Psoas muscle (tissue), 8 donors: ENCODE data around the gene P3H4. TPM values are rescaled to one million over a fixed set of nuclear protein-coding genes. Genes with fewer than 3 reads are reported as not detected.
A peak's percentile ranks its signal among the peaks of the same experiment; 100 is the strongest.

Experiments used
- ATAC-seq, 4 donors: fragments of 200-7000 bp; cut with Tn5 transposase; one replicate each; pipeline ENCODE4 v1.9.1; 2020; ENCODE audit warnings: moderate library complexity in 3 of 4, mild to moderate bottlenecking in 2 of 4
- DNase-seq, 2 donors: peaks; one replicate each; pipeline ENCODE4 v3.0.0-alpha.2; 2020
- H3K27ac ChIP-seq: fragments of 200-600 bp; one replicate; pipeline ENCODE4 v1.8.0; 2022
- H3K27me3 ChIP-seq, 3 donors: fragments of 200-600 bp in 1 of 3; one replicate each; pipeline versions ENCODE4 v1.6.1 to v1.8.0; 2013 to 2022; ENCODE audit warnings: low read length in 2 of 3, mild to moderate bottlenecking in 2 of 3, moderate library complexity in 1 of 3; ENCODE audit not compliant: insufficient read depth in 3 of 3
- H3K36me3 ChIP-seq, 2 donors: fragments of 200-600 bp in 1 of 2; one replicate each; pipeline versions ENCODE4 v1.6.1 to v1.8.0; 2013 to 2022; ENCODE audit warnings: low read depth in 1 of 2, mild to moderate bottlenecking in 1 of 2, moderate library complexity in 1 of 2; ENCODE audit not compliant: insufficient read depth in 1 of 2
- H3K4me1 ChIP-seq: fragments of 200-600 bp; one replicate; pipeline ENCODE4 v1.8.0; 2022
- H3K4me3 ChIP-seq: fragments of 200-600 bp; one replicate; pipeline ENCODE4 v1.8.0; 2022; ENCODE audit warnings: mild to moderate bottlenecking
- H3K9me3 ChIP-seq: fragments of 200-600 bp; one replicate; pipeline ENCODE4 v1.8.0; 2022
- CTCF ChIP-seq: fragments of 200-600 bp; IDR thresholded peaks from one replicate; pipeline ENCODE4 v1.8.0; 2022; ENCODE audit warnings: antibody characterized with exemption
- WGBS, 3 donors: extraction: QIAGEN DNeasy Blood & Tissue Kit; methylation state at CpG; one replicate each; pipeline versions ENCODE4 v1.1.6 to v1.1.7; 2013; 5-methylcytosine and 5-hydroxymethylcytosine counted together
- intact Hi-C, 2 donors: fragments of 100-400 bp; cut with DNase I; formaldehyde crosslinking; loops; one replicate each; pipeline versions ENCODE4 v1.11.0 to v1.14.2; 2022
- polyA plus RNA-seq, 3 donors: library from polyadenylated mRNA; stranded (reverse); fragments of 200-250 nt; gene quantifications; one replicate each; pipeline ENCODE4 v1.2.3, GENCODE V29; 2013
- total RNA-seq, 4 donors: library from RNA; stranded (reverse); fragmentation: NEBNext Ultra II Directional in 2 of 4; extraction: Animal tissue kit (Norgen Biotek cat#: 25700) in 2 of 4; gene quantifications; one replicate each; pipeline versions ENCODE4 v1.2.1 to v1.2.4, GENCODE V29; 2021 to 2023
- donor health status: healthy with polysubstance abuse.
- donor health status: DM: no; HTN: no; CAD: no; lungs with moderate emphysema.
- donor health status: Bipolar disorder and iron deficiency.
- donor health status: healthy.
- donor health status: DM: yes; HTN: yes; CAD: no.
- donor health status: DM: no; HTN: no; CAD: no.
- donor health status: DM: no; HTN: no; CAD: no.
- donor health status: DM: yes; HTN: yes; CAD: no.

Gene P3H4
- total and polyA plus RNA-seq, 7 donors: 0.58 to 3.4 (median 1.7) TPM

- peak overlapping the region; percentile 90 for H3K4me3 ChIP-seq
- no peaks in the 10 kb centered on the region for H3K27me3 ChIP-seq
- H3K9me3 ChIP-seq: no peaks in the 10 kb centered on the region
- no peak for TF ChIP-seq CTCF
- intact Hi-C loops: no loop called here
- 24 to 40% (median 24%) methylated on average over 6 of the region's 6 CpGs for WGBS, 3 donors
- peaks cover 53% of the 10 kb centered on the region for H3K4me1 ChIP-seq
- no peaks in the 10 kb centered on the region for H3K36me3 ChIP-seq
- ATAC-seq (peak in 1 of 4 donors; percentile 14), DNase-seq (peak in 1 of 2 donors; percentile 73)
- peak overlapping the region; percentile 83 for H3K27ac ChIP-seq
Measured at GRCh38 chr17:41784207-41784744, 27.5 kb downstream of the P3H4 start.

- intact Hi-C loops: no loop called here
- 7 to 21% (median 12%) methylated on average over 4 of the region's 4 CpGs for WGBS, 3 donors
- TF ChIP-seq CTCF: no peak
- Histone ChIP-seq H3K27ac (peak overlapping the region; percentile 83), H3K4me3 (peak overlapping the region; percentile 29), H3K36me3 (no peaks in the 10 kb centered on the region), H3K9me3 (no peaks in the 10 kb centered on the region), H3K27me3 (no peaks in the 10 kb centered on the region), H3K4me1 (peaks cover 72% of the 10 kb centered on the region)
- ATAC-seq (peak in 3 of 4 donors; percentile 22 to 63 (median 59)), DNase-seq (peak; percentile 43 to 92)
Measured at GRCh38 chr17:41782142-41782541, 29.6 kb downstream of the P3H4 start.

GRCh38 chr17:41781404-41782110, 30.2 kb downstream of the P3H4 start:
- DNase-seq (no peak), ATAC-seq (no peak)
- no peak for TF ChIP-seq CTCF
- Histone ChIP-seq H3K9me3 (no peaks in the 10 kb centered on the region), H3K4me1 (peaks cover 78% of the 10 kb centered on the region), H3K27ac (peak overlapping the region; percentile 83), H3K4me3 (peak overlapping the region; percentile 29), H3K36me3 (no peaks in the 10 kb centered on the region), H3K27me3 (no peaks in the 10 kb centered on the region)
- WGBS, 3 donors: 18 to 48% (median 20%) methylated on average over 13 of the region's 13 CpGs
- intact Hi-C loops: no loop called here

DNA sequence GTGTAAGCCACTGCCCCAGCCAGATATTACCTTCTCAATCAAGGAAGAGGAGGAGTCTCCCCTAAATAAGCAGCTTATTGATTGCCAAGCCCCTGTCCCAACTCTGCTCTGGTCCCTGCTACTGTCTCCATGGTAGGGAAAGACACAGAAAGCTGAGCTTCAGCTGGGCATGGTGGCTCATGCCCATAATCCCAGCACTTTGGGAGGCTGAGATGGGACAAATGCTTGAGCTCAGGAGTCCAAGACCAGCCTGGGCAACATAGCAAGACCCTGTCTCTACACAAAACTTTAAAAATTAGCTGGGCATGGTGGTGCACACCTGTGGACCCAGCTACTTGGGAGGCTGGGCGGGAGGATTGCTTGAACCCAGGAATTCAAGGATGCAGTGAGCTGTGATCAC, 31.8 kb downstream of the P3H4 start:
- H3K9me3 ChIP-seq: no peaks in the 10 kb centered on the region
- H3K4me3 ChIP-seq: no peak overlapping the region
- H3K27me3 ChIP-seq: no peaks in the 10 kb centered on the region
- H3K27ac ChIP-seq: no peak overlapping the region
- DNase-seq (no peak), ATAC-seq (no peak)
- intact Hi-C loops: no loop called here
- 91 to 100% (median 92%) methylated on average over 1 of the region's 1 CpG for WGBS, 3 donors
- H3K36me3 ChIP-seq: no peaks in the 10 kb centered on the region
- TF ChIP-seq CTCF: no peak
- peaks cover 85% of the 10 kb centered on the region for H3K4me1 ChIP-seq
